HCT116 (cell line): ENCODE results near the gene PDHX.

Experiments
- CTCF ChIP-seq, 3 experiments: fragments of 200-600 bp in 1 of 3; sonication (generic) in 1 of 3; IDR thresholded peaks in 2 of 3; conservative IDR thresholded peaks in 1 of 3; 2 replicates each; pipeline ENCODE4 v1.5.1; 2012 to 2017; ENCODE audit warnings: low read depth in 2 of 3, low read length in 2 of 3, antibody characterized with exemption in 1 of 3, borderline replicate concordance in 1 of 3, control low read depth in 1 of 3, mild to moderate bottlenecking in 1 of 3, mixed read lengths in 1 of 3, mixed run types in 1 of 3, moderate library complexity in 1 of 3; ENCODE audit not compliant: insufficient read depth in 1 of 3
- POLR2A ChIP-seq: IDR thresholded peaks from 2 replicates; pipeline ENCODE4 v1.7.0; 2011; ENCODE audit warnings: borderline replicate concordance; ENCODE audit not compliant: insufficient read depth, insufficient read length; ENCODE audit errors: extremely low read depth

GRCh38 chr11:34924714-34925113 lies 8.3 kb downstream of the PDHX start:
- TF ChIP-seq POLR2A (no peak), CTCF (IDR thresholded peaks at IDR 0.05 in 2 of 3, conservative IDR thresholded peaks at IDR 0.05 in 1 of 3; ENCODE audit: borderline replicate concordance in 1 of 3, insufficient read depth in 1 of 3, low read depth in 2 of 3, low read length in 2 of 3) (no peak)
